Amniotic stem cell (primary cell): ENCODE measurements around the gene PDRG1.

Experiments
- DNase-seq: peaks from one replicate; lab custom pipeline; 2025; lab: John Stamatoyannopoulos, UW

PDRG1 gene

GRCh38 chr20:31951530-31952453, at the start of gene PDRG1:
Gene PDRG1, minus strand, starts transcription at chr20:31952046. Its CDS starts 85 bp downstream, at chr20:31951961.
- DNase-seq: peak; percentile 92

GRCh38 chr20:31998246-31998645, 46.4 kb upstream of the PDRG1 start:
- no peak for DNase-seq

- DNase-seq: no peak
Measured at GRCh38 chr20:31996996-31997395, 45.1 kb upstream of the PDRG1 start.

- no peak for DNase-seq
Measured at GRCh38 chr20:31992086-31992485, 40.2 kb upstream of the PDRG1 start.

- DNase-seq: no peak
Measured at GRCh38 chr20:31991339-31991705, 39.5 kb upstream of the PDRG1 start.

GRCh38 chr20:31990641-31991338, 38.9 kb upstream of the PDRG1 start:
- no peak for DNase-seq

GRCh38 chr20:31989030-31989645, 37.3 kb upstream of the PDRG1 start:
- DNase-seq: no peak

GRCh38 chr20:31988430-31989015, 36.7 kb upstream of the PDRG1 start:
- DNase-seq: no peak

- no peak for DNase-seq
Measured at GRCh38 chr20:31987744-31988143, 35.9 kb upstream of the PDRG1 start.

- DNase-seq: no peak
Measured at GRCh38 chr20:31984981-31985471, 33.2 kb upstream of the PDRG1 start.

GRCh38 chr20:31981784-31982183, 29.9 kb upstream of the PDRG1 start:
- DNase-seq: no peak

- no peak for DNase-seq
Measured at GRCh38 chr20:31979713-31980426, 28.0 kb upstream of the PDRG1 start.

GRCh38 chr20:31977080-31977479, 25.2 kb upstream of the PDRG1 start:
- no peak for DNase-seq

GRCh38 chr20:31975874-31976273, 24.0 kb upstream of the PDRG1 start:
- DNase-seq: no peak

- DNase-seq: no peak
Measured at GRCh38 chr20:31974951-31975487, 23.2 kb upstream of the PDRG1 start.

- DNase-seq: no peak
Measured at GRCh38 chr20:31974296-31974695, 22.4 kb upstream of the PDRG1 start.

GRCh38 chr20:31972471-31973021, 20.7 kb upstream of the PDRG1 start:
- DNase-seq: peak; percentile 17

GRCh38 chr20:31969991-31970390, 18.1 kb upstream of the PDRG1 start:
- DNase-seq: no peak

GRCh38 chr20:31968291-31969126, 16.7 kb upstream of the PDRG1 start:
- peak; percentile 38 for DNase-seq

GRCh38 chr20:31967830-31968249, 16.0 kb upstream of the PDRG1 start, which contains the start of gene XKR7:
Gene XKR7, plus strand, starts transcription at chr20:31968151. Its CDS starts 25 bp downstream, at chr20:31968176.
- DNase-seq: no peak
